ENCODE results near the gene AADACL2. TPM values are rescaled to one million over a fixed set of nuclear protein-coding genes. Genes with fewer than 3 reads are reported as not detected.
A peak's percentile ranks its signal among the peaks of the same experiment; 100 is the strongest.

AADACL2 gene
- total and polyA plus RNA-seq, 2 experiments from 2014 or later = not detected

DNA sequence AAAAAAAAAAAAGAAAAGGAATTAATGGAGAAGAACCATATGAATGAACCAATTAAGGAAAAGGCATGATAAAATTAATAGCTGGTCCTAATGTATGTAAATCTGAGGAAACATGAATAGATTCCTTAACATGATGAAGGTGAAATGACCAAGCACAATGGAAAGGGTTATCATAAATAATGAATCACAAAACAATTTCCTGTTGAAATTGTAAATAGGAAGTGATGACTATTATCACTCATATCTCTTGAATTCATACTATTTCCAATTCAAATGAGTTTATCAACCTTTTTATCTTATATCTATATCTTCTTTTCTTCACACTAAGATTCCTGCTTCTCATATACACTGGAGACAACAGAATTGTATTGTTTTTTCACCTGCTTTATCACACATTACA lies 32.0 kb downstream of the AADACL2 start:
- no peak overlapping the region for H3K9ac ChIP-seq
- DNase-seq = no peak
- in situ Hi-C loops (cut with MboI) = no loop called here

GRCh38 chr3:151766454-151766853 lies 32.7 kb downstream of the AADACL2 start:
- H3K27ac ChIP-seq = peak overlapping the region; percentile 11
- no peaks in the 10 kb centered on the region for H3K9me3 ChIP-seq (ENCODE audit: low read depth)
- peak overlapping the region; percentile 18 for H3K4me2 ChIP-seq (ENCODE audit: unreplicated experiment)
- H2AFZ ChIP-seq = peak overlapping the region; percentile 26; the same call in 1 of the 2 replicates
- H3K4me3 ChIP-seq = no peak overlapping the region
- no peaks in the 10 kb centered on the region for H3K79me2 ChIP-seq (ENCODE audit: insufficient read depth)
- H4K20me1 ChIP-seq (ENCODE audit: insufficient read depth) = no peaks in the 10 kb centered on the region
- H3K27me3 ChIP-seq (replicated peaks; ENCODE audit: insufficient read depth) = no peaks in the 10 kb centered on the region
- no peaks in the 10 kb centered on the region for H3K9me2 ChIP-seq (ENCODE audit: insufficient read depth)
- 47 to 54% methylated on average over 2 of the region's 2 CpGs for WGBS, 2 experiments (ENCODE audit: low coverage in 1 of 2, low lambda C conversion rate in 2 of 2, missing lambda C conversion rate in 2 of 2)
- TF ChIP-seq EZH2 (IDR thresholded peaks at IDR 0.05; ENCODE audit: insufficient read depth, poor library complexity, severe bottlenecking) = no peak
- no peak for TF ChIP-seq EZH2phosphoT487 (IDR thresholded peaks at IDR 0.05; ENCODE audit: insufficient read depth, low read depth)
- in situ Hi-C loops (cut with MboI) = no loop called here
- peak; percentile 44 for DNase-seq
- no peaks in the 10 kb centered on the region for H3K36me3 ChIP-seq (ENCODE audit: low read depth)
- peaks cover 30% of the 10 kb centered on the region for H3K4me1 ChIP-seq (ENCODE audit: insufficient read depth)
- H3F3A ChIP-seq (ENCODE audit: insufficient read depth) = peaks cover 18% of the 10 kb centered on the region
- H3K9ac ChIP-seq = no peak overlapping the region

More for the DNA sequence above, 32.0 kb downstream of the AADACL2 start:
- no peak for TF ChIP-seq EZH2 (IDR thresholded peaks at IDR 0.05; ENCODE audit: insufficient read depth, poor library complexity, severe bottlenecking)
- TF ChIP-seq EZH2phosphoT487 (IDR thresholded peaks at IDR 0.05; ENCODE audit: insufficient read depth, low read depth) = no peak
- Histone ChIP-seq H2AFZ (no peak overlapping the region), H3K4me1 (ENCODE audit: insufficient read depth) (peaks cover 22% of the 10 kb centered on the region), H3K4me3 (no peak overlapping the region), H3K9me3 (ENCODE audit: low read depth) (no peaks in the 10 kb centered on the region), H3K36me3 (ENCODE audit: low read depth) (no peaks in the 10 kb centered on the region), H3K27ac (no peak overlapping the region), H3K27me3 (replicated peaks; ENCODE audit: insufficient read depth) (no peaks in the 10 kb centered on the region), H4K20me1 (ENCODE audit: insufficient read depth) (no peaks in the 10 kb centered on the region), H3K9me2 (ENCODE audit: insufficient read depth) (no peaks in the 10 kb centered on the region), H3K79me2 (ENCODE audit: insufficient read depth) (no peaks in the 10 kb centered on the region), H3K4me2 (ENCODE audit: unreplicated experiment) (no peak overlapping the region), H3F3A (ENCODE audit: insufficient read depth) (peaks cover 16% of the 10 kb centered on the region)

DNA sequence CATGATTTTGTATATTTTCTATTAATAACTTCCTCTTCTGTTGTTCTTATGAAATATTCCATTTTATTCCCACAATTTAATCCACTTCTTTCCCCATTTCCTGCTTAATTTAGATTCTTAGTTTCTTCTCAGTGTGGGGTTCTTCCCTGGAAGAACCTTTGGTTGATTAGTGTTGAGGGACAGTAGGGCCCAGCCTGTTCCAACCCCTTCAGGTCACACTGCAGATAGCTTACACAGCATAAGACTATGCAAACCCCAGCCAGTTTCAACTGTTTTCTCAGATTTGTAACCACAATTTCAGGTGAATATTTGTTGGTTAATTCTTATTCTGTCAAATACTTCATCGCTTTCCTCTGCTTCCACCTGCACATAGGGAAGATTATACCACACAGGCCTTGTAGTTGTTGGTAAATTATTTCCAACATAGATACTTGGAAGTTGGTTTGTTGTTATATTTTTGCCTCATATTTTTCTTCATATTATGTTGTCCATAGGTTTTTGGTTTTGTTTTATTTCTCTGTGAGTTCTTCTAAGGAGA lies 34.7 kb downstream of the AADACL2 start:
- TF ChIP-seq EZH2phosphoT487 (IDR thresholded peaks at IDR 0.05; ENCODE audit: insufficient read depth, low read depth) (no peak), EZH2 (IDR thresholded peaks at IDR 0.05; ENCODE audit: insufficient read depth, poor library complexity, severe bottlenecking) (no peak)
- no peaks in the 10 kb centered on the region for H3K9me3 ChIP-seq (ENCODE audit: low read depth)
- peaks cover 18% of the 10 kb centered on the region for H3F3A ChIP-seq (ENCODE audit: insufficient read depth)
- DNase-seq = no peak
- H2AFZ ChIP-seq = no peak overlapping the region
- in situ Hi-C loops (cut with MboI) = no loop called here
- no peak overlapping the region for H3K4me2 ChIP-seq (ENCODE audit: unreplicated experiment)
- no peak overlapping the region for H3K9ac ChIP-seq
- H3K4me3 ChIP-seq = no peak overlapping the region
- no peaks in the 10 kb centered on the region for H3K79me2 ChIP-seq (ENCODE audit: insufficient read depth)
- no peak overlapping the region for H3K27ac ChIP-seq
- no peaks in the 10 kb centered on the region for H3K36me3 ChIP-seq (ENCODE audit: low read depth)
- WGBS, 2 experiments (ENCODE audit: low coverage in 1 of 2, low lambda C conversion rate in 2 of 2, missing lambda C conversion rate in 2 of 2) = 94 to 97% methylated on average over 1 of the region's 1 CpG
- peaks cover 31% of the 10 kb centered on the region for H3K4me1 ChIP-seq (ENCODE audit: insufficient read depth)
- H3K9me2 ChIP-seq (ENCODE audit: insufficient read depth) = no peaks in the 10 kb centered on the region
- H4K20me1 ChIP-seq (ENCODE audit: insufficient read depth) = no peaks in the 10 kb centered on the region
- H3K27me3 ChIP-seq (replicated peaks; ENCODE audit: insufficient read depth) = no peaks in the 10 kb centered on the region

DNA sequence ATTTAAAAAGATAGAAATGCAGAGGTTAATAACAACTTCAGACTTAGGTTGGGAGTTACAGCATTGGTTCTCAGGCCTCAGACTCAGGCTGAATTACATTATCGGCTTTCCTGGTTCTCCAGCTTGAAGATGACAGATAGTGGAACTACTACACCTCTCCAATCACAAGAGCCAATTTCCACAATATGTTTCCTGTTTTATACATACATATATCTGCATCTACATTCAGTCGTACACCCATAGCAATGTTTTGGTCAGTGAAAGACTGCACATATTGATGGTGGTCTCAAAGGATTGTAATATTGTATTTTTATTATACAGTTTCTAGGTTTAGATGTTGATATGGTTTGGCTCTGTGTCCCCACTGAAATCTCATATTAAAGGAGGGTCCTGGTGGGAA lies 35.4 kb downstream of the AADACL2 start:
- H3K36me3 ChIP-seq (ENCODE audit: low read depth) = no peaks in the 10 kb centered on the region
- H3K27ac ChIP-seq = no peak overlapping the region

GRCh38 chr3:151770956-151771355 lies 37.2 kb downstream of the AADACL2 start:
- 6 to 15% methylated on average over 4 of the region's 4 CpGs for WGBS, 2 experiments (ENCODE audit: low coverage in 1 of 2, low lambda C conversion rate in 2 of 2, missing lambda C conversion rate in 2 of 2)
- Histone ChIP-seq H4K20me1 (ENCODE audit: insufficient read depth) (no peaks in the 10 kb centered on the region), H3K4me3 (no peak overlapping the region), H3K36me3 (ENCODE audit: low read depth) (no peaks in the 10 kb centered on the region), H3K9me3 (ENCODE audit: low read depth) (no peaks in the 10 kb centered on the region), H3F3A (ENCODE audit: insufficient read depth) (peaks cover 17% of the 10 kb centered on the region), H3K9ac (peak overlapping the region; percentile 53), H3K4me1 (ENCODE audit: insufficient read depth) (peaks cover 26% of the 10 kb centered on the region), H3K4me2 (ENCODE audit: unreplicated experiment) (peak overlapping the region; percentile 51), H3K27ac (peak overlapping the region; percentile 74), H3K27me3 (replicated peaks; ENCODE audit: insufficient read depth) (no peaks in the 10 kb centered on the region), H3K79me2 (ENCODE audit: insufficient read depth) (no peaks in the 10 kb centered on the region), H2AFZ (peak overlapping the region; percentile 58), H3K9me2 (ENCODE audit: insufficient read depth) (no peaks in the 10 kb centered on the region)
- TF ChIP-seq EZH2phosphoT487 (IDR thresholded peaks at IDR 0.05; ENCODE audit: insufficient read depth, low read depth) (no peak), EZH2 (IDR thresholded peaks at IDR 0.05; ENCODE audit: insufficient read depth, poor library complexity, severe bottlenecking) (no peak)
- peak; percentile 76 for DNase-seq
- in situ Hi-C loops (cut with MboI) = no loop called here

More for the DNA sequence above, 35.4 kb downstream of the AADACL2 start:
- Histone ChIP-seq H3K9ac (no peak overlapping the region), H3K27me3 (replicated peaks; ENCODE audit: insufficient read depth) (no peaks in the 10 kb centered on the region), H3K9me2 (ENCODE audit: insufficient read depth) (no peaks in the 10 kb centered on the region), H3K4me1 (ENCODE audit: insufficient read depth) (peaks cover 31% of the 10 kb centered on the region), H4K20me1 (ENCODE audit: insufficient read depth) (no peaks in the 10 kb centered on the region), H3F3A (ENCODE audit: insufficient read depth) (peaks cover 18% of the 10 kb centered on the region), H3K79me2 (ENCODE audit: insufficient read depth) (no peaks in the 10 kb centered on the region), H3K9me3 (ENCODE audit: low read depth) (no peaks in the 10 kb centered on the region), H3K4me3 (no peak overlapping the region), H3K4me2 (ENCODE audit: unreplicated experiment) (no peak overlapping the region), H2AFZ (no peak overlapping the region)
- TF ChIP-seq EZH2phosphoT487 (IDR thresholded peaks at IDR 0.05; ENCODE audit: insufficient read depth, low read depth) (no peak), EZH2 (IDR thresholded peaks at IDR 0.05; ENCODE audit: insufficient read depth, poor library complexity, severe bottlenecking) (no peak)
- DNase-seq = no peak
- in situ Hi-C loops (cut with MboI) = no loop called here
- WGBS, 2 experiments (ENCODE audit: low coverage in 1 of 2, low lambda C conversion rate in 2 of 2, missing lambda C conversion rate in 2 of 2) = 60 to 61% methylated on average over 2 of the region's 2 CpGs
